GM18517 (cell line): ENCODE measurements around the gene HUNK.
"Not testable (repeated sequence)": the region's sequence is repeated elsewhere in the genome, so short reads cannot be mapped to it uniquely, and the experiment has no call there.

Experiments used
- ATAC-seq: cut with Tn5 transposase; IDR thresholded peaks from one replicate; pipeline ENCODE4 v1.9.1; 2021; ENCODE audit warnings: mild to moderate bottlenecking, moderate library complexity; ENCODE audit not compliant: unreplicated experiment

Gene HUNK

GRCh38 chr21:31872452-31873274 lies at the start of gene HUNK:
Gene HUNK, plus strand, starts transcription at chr21:31873020. Its CDS starts 655 bp downstream, at chr21:31873675.
- ATAC-seq: no peak

DNA sequence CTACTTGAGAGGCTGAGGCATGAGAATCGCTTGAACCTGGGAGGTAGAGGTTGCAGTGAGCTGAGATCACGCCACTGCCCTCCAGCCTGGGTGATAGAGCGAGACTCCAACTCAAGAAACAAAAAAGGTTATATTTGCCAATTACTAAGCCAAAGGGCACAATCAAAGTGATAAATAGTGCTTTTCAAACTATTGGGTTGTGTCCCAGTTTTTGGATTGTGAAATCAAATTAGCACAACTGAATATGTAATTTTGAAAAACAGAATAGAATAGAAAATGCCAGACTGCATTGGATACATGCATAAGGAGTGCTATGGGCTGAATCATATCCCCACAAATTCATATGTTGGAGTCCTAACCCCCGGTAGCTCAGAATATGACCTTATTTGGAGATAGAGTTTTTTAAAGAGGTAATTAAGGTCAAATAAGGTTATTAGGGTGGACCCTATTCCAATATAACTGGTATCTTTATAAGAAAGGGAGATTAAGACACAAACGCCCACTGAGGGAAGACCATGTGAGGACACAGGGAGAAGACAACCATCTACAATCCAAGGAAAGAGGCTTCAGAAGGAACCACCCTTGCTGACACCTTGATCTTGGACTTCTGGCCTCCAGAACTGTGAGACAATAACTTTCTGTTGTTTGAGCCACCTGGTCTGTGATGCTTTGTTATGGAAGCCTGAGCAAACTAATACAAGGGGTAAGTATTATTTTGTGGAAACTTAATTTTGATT lies 42.9 kb upstream of the HUNK start:
- ATAC-seq: no peak

DNA sequence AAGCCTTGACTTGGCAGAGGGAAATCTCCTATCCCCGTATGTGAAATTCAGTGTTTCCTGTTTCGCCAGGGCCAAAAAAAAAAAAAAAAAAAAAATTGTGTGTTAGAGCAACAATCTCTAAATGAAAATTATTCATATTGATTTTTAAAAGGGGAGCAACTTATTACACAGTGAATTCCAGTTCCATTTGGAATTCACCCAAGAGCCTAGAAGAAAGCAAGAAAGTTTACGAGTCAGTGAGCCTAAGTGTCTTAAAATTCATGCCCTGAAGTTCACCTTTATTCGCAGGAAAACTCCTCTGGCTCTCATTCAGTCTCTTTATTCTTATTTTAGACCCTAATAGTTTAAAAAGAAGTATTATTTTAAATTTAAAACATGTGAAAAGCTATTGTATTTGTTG lies 42.1 kb upstream of the HUNK start:
- ATAC-seq: no peak

GRCh38 chr21:31837041-31837440 lies 35.8 kb upstream of the HUNK start:
- no peak for ATAC-seq

- ATAC-seq: no peak
Measured at GRCh38 chr21:31837618-31838390, 35.0 kb upstream of the HUNK start.

DNA sequence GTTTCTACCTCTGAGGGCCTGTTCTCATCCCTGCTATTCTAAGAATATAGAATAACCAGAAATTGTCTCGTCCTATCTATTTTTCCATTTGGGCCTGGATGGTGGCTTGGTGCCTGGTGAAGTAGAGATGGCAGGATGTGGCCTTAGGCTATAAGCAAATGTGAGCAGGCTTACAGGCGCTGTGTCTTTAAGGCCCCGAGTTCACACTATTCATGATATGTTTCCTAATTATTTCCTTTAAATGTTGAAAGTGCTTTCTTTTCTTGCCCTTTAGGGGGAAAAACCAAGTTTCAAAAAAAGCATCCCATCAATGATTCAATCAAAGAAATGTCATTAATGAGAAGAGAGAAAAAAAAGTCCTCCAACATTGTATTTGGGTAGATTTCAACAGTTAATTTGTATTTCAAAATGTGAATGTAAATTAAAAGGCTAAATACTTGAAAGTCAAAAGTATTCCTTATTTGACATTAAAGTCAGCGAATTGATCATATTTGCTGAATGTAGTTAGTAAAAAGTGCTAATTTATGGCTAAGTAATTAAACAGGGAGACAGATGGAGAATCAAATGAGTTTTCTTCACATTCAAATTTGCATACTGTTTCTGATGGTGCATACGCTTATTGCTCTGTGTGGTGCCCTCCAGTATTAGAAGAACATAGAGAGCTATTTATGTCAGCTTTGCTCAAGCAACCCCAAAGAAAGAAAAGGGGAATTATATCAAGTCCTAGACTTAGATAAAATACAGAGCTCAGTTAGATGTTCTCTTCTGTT lies 34.0 kb upstream of the HUNK start:
- ATAC-seq: no peak

- ATAC-seq: no peak
Measured at GRCh38 chr21:31844206-31844605, 28.6 kb upstream of the HUNK start.

DNA sequence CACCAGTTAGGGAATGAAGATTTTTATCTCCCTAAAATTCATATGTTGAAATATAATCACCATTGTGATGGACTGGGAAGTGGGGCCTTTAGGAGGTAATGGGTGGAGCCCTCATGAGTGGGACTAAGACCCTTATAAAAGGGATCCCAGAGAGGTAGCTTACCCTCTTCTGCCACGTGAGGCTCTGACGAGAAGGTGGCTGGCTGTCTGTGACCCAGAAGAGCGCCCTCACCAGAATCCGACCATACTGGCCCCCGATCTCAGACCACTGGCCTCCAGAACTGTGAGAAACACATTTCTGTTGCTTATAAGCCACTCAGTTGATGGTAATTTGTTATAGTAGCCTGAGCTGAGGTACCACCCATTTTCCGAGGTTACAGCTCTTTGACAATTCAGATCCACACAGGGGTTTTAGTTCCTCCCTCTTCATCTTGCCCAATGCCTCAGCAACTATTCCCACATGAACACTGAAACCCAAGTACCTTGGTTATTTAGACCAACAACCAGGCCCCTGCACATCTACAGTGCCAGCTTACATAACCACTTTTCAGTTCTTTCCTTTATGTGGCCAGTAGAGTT lies 27.6 kb upstream of the HUNK start:
- no peak for ATAC-seq

DNA sequence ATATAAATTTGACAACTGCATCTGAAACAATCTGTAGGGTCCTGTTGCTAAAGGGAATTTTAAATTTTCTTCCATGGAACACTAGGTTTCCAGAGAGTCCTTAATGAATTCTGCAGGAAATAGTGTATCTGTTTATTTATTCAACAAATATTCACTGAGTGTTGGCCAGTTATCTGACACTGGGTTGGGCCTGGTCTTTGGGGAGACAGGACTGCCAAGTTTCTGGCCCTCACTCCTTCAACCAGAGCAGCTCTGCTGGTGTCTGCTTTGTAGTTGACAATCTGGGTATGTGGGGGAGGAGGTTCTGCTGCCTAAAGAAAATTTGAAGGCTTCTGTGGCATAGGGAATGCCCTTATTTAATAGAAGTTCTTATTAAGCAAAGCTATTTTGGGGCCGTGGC lies 26.1 kb upstream of the HUNK start:
- ATAC-seq: no peak

GRCh38 chr21:31847761-31848160 lies 25.1 kb upstream of the HUNK start:
- ATAC-seq: no peak

DNA sequence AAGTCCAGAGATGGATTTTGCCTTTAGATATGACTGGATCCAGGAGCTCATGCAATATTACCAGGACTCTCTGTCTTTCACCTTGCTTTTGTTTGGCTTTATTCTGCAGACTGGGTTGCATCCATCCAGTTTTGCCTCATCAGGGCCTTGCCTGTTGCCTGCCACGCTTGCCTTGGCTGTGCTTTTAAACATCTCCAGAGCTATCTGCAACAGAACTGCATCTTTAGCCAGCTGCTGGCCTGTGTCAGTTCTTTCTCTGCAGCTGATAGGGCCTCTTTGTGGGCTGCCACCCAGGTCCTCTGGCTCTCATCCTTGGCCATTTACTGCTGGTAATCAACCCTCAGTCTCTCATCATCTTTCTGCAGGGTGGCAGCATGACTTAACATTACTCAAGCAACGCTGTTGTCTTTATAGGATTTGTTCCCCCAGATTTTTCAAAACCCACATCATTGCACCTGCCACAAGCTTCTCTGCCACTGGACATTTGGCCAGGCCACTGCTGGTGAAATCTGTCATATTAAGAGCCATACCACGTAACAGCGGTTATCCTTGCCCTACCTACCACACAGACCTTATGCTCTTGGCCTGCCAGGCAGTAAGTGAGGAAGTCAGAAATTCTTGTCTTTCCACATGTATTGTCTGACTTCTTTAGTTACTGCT lies 24.4 kb upstream of the HUNK start:
- ATAC-seq: no peak

GRCh38 chr21:31850886-31851285 lies 21.9 kb upstream of the HUNK start:
- ATAC-seq: no peak

GRCh38 chr21:31855180-31855579 lies 17.6 kb upstream of the HUNK start:
- no peak for ATAC-seq

- no peak for ATAC-seq
Measured at GRCh38 chr21:31857096-31857495, 15.7 kb upstream of the HUNK start.

DNA sequence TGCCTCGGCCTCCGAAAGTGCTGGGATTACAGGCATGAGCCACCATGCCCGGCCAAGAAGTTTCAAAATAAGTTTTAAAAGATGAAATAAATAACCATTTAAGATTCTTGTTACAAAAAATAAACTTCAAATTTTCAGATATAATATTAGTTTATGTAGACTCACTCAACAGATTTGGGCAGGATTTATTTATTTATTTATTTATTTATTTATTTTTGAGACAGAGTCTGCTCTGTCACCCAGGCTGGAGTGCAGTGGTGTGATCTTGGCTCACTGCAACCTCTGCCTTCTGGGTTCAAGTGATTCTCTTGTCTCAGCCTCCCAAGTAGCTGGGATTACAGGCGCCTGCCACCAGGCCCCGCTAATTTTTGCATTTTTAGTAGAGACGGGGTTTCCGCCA lies 15.2 kb upstream of the HUNK start:
- ATAC-seq: not testable (repeated sequence)

- no peak for ATAC-seq
Measured at GRCh38 chr21:31860851-31861250, 12.0 kb upstream of the HUNK start.

GRCh38 chr21:31862078-31862477 lies 10.7 kb upstream of the HUNK start:
- no peak for ATAC-seq

DNA sequence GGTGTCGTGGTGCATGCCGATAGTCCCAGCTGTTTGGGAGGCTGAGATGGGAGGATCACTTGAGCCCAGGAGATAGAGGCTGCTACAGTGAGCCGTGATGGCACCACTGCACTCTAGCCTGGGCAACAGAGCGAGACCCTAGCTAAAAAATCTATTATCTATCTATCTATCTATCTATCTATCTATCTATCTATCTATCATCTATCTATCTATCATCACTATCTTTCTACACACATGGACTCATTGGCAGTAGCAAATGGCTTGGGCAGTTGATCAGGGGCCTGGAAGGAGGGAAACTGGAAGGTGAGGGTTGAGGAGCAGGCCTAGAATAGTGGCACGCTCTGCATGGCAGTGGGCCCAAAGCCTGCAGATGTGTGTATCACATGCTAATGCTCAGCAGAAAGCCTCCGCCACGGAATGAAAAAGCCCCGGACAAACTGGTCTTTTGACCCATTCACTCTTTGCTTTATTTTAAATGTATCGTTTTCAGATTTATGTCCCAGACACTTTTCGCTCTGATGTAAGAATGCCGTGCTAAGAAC lies 7.3 kb upstream of the HUNK start:
- no peak for ATAC-seq

DNA sequence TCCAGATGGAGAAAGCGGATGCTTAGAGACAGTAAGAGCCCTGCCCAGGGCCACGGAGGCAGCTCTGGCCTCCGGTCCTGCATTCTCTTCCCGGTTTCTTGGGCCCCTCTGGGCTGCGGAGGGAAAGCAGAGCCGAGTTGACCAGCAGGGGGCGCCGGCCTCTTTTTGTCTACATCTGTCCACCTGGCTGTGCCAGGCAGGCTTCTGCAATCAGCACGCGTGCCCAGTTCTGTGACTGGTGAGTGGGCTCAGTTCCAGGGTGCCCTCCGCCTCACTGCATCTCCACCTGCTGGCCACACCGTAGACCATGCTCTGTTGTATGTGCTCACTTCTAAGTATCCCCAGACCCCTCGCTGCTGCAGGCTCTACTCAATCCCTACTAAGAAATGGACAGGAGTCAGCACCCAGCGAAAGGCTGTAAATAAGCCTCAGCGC lies 6.7 kb upstream of the HUNK start:
- no peak for ATAC-seq

GRCh38 chr21:31869750-31870149 lies 3.1 kb upstream of the HUNK start:
- ATAC-seq: no peak
